ENCODE data around the gene SUN1.

GRCh38 chr7:854118-854775 is 22.0 kb downstream of the SUN1 start:
- TF ChIP-seq POLR2A (IDR thresholded peaks at IDR 0.05) = no peak
- TF ChIP-seq, protein P1, sequence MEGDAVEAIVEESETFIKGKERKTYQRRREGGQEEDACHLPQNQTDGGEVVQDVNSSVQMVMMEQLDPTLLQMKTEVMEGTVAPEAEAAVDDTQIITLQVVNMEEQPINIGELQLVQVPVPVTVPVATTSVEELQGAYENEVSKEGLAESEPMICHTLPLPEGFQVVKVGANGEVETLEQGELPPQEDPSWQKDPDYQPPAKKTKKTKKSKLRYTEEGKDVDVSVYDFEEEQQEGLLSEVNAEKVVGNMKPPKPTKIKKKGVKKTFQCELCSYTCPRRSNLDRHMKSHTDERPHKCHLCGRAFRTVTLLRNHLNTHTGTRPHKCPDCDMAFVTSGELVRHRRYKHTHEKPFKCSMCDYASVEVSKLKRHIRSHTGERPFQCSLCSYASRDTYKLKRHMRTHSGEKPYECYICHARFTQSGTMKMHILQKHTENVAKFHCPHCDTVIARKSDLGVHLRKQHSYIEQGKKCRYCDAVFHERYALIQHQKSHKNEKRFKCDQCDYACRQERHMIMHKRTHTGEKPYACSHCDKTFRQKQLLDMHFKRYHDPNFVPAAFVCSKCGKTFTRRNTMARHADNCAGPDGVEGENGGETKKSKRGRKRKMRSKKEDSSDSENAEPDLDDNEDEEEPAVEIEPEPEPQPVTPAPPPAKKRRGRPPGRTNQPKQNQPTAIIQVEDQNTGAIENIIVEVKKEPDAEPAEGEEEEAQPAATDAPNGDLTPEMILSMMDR (IDR thresholded peaks at IDR 0.05) = no peak
